HG02943 (cell line): Measurements from ENCODE around the gene CYP2S1.
"Not testable (repeated sequence)": the region's sequence is repeated elsewhere in the genome, so short reads cannot be mapped to it uniquely, and the experiment has no call there.

Experiments used
- ATAC-seq: cut with Tn5 transposase; IDR thresholded peaks from one replicate; pipeline ENCODE4 v1.9.1; 2021; ENCODE audit warnings: mild to moderate bottlenecking, low read depth, moderate library complexity; ENCODE audit not compliant: unreplicated experiment

CYP2S1 gene

DNA sequence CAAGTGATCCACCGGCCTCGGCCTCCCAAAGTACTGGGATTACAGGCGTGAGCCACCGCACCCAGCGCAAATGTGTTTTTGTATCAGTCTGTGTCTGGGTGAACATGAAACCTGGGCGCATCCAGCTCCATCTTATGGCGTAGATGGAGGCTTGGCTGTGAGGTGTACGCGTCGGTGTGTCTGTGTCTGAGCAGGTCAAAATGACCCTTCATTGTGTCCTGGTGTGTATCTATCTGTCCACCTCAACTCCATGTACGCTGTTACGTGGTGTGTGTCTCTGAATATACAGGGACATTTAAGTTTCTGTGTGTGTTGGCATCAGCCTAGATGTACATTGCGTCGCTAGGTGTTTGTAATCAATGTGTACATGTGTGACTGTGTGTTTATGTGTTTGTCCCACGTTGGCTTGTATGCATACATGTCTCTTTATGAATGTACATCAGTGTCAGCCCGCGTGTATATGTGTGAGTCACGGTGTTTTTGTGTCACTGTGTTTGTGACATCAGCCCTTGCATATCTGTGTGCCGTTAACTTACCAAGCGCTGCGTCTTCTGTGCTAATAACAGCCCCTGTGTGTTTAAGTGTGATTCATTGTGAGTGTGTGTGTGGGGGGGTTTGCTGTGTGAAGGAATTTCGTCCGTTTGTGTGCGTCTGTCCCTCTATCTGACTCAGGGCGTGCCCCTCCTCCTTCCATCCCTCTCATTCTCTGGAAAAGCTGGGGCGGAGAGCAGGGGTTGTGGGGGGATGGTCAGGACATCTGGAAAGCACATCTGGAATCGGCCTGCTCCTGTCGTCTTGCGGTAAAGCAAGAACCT, 32.4 kb downstream of the CYP2S1 start:
- no peak for ATAC-seq

GRCh38 chr19:41226053-41226873, 33.2 kb downstream of the CYP2S1 start:
- ATAC-seq = no peak

GRCh38 chr19:41226874-41227390, 33.9 kb downstream of the CYP2S1 start:
- no peak for ATAC-seq

DNA sequence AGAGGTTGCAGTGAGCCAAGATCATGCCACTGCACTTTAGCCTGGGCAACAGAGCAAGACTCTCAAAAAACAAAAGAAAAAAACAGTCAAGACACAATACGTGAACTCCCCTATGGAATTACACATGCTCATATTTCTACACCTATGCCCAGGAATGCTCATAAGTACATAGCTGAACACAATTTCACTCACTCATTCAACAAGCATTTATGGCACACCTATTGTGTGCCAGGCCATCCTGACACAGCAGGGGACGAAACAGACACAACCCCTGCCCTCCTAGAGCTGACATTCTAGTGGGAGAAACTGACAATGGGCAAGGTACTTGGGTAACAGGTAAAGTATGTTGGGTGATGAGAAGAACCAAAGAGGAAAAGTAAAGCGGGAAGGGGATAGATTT, 35.5 kb downstream of the CYP2S1 start:
- ATAC-seq = no peak

- not testable (repeated sequence) for ATAC-seq
These were observed 36.3 kb downstream of the CYP2S1 start for GRCh38 chr19:41229338-41229737.

DNA sequence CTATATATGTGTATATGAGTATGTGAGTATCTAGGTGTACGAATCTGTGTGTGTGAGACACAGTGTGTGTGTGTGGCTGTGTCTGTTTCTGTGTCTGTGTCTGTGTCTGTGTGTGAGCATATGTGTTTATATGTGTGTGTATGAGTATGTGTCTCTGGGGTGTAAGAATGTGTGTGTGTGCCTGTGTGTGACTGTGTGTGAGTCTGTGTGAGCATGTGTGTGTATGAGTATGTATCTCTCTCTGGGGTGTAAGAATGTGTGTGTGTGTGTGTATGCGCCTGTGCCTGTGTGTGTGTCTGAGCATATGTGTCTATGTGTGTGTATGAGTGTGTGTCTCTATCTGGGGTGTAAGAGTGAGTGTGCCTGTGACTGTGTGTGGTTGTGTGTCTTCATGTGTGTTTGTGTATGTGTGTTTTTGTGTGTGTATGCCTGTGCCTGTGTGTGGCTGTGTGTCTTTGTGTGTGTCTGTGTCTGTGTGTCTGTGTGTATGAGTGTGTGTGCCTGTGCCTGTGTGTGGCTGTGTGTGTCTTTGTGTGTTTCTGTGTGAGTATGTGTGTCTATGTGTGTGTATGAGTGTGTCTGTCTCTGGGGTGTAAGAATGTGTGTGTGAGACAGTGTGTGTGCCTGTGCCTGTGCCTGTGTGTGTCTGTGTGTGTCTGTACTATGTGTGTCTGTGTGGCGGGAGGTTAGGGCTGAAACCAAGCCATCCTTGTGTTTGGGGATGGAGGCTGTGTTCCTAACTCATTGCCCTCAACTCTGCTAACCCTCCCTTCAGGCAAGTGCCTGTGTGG, 37.2 kb downstream of the CYP2S1 start:
- ATAC-seq = no peak

GRCh38 chr19:41232686-41233085, 39.7 kb downstream of the CYP2S1 start:
- no peak for ATAC-seq

- no peak for ATAC-seq
These were observed 40.8 kb downstream of the CYP2S1 start for GRCh38 chr19:41233748-41234240.

DNA sequence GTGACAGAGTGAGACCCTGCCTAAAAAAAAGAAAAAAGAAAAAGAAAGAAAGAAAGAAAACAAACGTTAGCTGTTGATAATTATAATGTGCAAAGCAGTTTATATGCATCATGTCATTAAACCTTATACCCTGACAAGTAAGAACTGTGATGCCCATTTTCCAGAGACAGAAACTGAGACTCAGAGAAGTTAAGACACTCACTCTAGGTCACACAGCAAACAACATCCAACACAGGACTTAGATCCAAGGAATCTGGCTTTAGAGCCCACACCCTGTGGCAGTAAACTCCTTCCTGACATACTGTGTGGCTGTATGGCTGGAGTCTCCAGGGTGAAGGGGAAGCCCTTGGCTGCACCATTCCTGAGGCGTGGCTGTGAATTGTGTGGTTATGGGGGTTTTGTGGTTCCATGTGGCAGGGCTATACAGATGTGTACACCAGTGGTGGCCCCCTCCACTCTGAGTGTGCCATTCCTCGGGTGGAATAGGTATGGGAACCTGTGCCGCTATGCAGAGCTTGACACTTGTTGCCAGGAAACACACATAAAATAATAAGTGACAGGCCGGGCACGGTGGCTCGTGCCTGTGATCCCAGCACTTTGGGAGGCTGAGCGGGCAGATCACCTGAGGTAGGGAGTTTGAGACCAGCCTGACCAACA, 41.6 kb downstream of the CYP2S1 start:
- ATAC-seq = no peak

DNA sequence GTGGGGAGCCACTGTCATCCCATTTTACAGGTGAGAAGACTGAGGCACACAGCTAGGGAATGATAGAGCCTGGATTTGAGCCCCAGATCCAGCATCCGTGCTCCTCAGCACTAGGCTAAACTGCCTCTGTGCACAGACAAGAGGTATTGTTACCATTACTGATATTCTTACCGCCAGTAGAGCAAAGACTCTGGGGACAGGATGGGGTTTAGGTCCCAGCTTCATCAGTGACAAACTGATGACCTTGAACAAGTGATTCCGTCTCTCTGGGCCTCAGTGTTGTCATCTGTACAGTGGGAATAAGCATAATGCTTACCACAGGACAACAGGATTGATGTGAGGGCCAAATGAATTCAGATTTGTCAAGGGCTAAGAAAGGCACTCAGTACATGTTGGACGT, 42.5 kb downstream of the CYP2S1 start:
- ATAC-seq = no peak

DNA sequence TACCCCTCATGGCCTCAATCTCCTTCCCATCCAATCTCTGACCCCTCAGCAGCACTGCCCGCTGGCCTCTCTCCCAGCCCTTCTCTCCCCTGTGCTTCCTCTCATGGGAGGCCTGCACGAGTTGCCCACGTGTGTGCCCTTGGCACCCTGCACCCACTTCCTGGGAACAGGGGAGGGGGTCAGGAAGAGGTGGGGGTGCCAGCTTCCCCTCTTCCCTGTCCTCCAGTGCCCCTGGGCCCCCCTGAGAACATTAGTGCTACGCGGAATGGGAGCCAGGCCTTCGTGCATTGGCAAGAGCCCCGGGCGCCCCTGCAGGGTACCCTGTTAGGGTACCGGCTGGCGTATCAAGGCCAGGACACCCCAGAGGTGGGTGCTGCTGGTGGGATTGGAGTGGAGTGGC, 45.2 kb downstream of the CYP2S1 start:
- ATAC-seq = no peak

GRCh38 chr19:41239363-41239762, 46.3 kb downstream of the CYP2S1 start:
- ATAC-seq = no peak

GRCh38 chr19:41239961-41240574, 47.0 kb downstream of the CYP2S1 start:
- no peak for ATAC-seq

DNA sequence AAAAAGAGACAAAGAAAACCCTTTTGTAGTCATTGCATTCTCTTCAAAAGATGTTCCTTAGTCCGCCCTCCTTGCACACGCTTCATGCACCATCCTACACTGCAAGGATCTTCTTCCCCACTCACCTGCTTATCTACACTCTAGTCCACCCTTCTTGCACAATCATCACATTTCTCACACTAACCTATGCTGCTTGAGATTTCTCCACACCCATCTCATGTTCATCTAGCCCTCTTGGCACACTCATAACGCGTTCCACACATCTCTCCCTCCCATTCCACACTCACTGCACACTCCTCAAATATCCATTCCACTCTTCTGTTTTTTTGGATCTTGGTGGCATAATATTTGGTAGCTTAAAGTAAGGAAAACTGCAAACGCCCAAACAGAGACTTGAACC, 48.8 kb downstream of the CYP2S1 start:
- ATAC-seq = no peak

DNA sequence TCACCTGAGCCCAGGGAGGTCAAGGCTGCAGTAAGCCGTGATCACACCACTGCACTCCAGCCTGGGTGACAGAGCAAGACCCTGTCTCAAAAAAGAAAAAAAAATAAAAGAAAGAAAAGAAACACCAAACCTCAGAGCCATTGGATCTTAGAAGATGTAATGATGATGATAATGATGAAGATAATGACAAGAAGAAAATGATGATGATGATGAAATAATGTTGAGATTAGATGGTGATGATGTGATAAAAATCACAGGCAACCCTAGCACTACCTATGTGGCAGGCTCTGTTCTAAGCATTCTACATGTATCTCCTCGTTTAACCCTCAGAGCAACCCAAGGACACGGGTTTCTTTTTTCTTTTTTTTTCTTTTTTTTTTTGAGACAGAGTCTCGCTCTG, 51.1 kb downstream of the CYP2S1 start:
- no peak for ATAC-seq

DNA sequence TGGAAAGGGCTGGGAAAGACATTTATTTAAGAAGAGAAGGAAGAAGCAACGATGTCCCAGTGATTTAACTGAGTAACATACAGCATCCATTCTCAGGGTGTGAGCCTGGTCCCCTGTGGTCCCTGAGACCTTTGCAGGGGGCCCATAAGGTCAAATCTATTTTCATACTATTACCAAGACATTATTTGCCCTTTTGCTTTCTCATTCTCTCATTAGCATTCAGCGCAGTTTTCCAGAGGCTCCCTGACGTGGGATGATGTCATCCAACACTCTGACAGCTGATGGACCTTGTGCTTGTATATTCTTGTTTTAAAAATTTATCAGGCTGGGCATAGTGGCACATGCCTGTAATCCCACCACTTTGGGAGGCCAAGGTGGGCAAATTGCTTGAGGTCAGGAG, 52.8 kb downstream of the CYP2S1 start:
- ATAC-seq = no peak

DNA sequence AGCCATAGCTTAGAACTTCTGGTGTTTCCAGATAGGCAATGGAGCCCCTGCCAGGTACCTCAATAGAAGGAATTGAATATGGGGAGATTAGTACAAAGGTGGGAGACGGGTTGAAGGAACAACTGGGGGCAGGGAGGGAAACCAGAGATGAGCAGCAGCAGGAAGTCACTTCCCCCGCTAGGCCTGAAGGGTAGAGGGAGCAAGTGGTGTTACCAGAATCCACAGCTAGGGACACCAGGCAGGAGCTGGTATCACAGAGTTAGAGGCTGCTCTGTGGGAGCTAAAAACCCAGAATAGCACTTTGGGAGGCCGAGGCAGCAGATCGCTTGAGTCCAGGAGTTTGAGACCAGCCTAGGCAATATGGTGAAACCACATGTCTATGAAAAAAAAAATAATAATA, 55.9 kb downstream of the CYP2S1 start:
- ATAC-seq = no peak

GRCh38 chr19:41249707-41250423, 56.8 kb downstream of the CYP2S1 start:
- ATAC-seq = no peak

DNA sequence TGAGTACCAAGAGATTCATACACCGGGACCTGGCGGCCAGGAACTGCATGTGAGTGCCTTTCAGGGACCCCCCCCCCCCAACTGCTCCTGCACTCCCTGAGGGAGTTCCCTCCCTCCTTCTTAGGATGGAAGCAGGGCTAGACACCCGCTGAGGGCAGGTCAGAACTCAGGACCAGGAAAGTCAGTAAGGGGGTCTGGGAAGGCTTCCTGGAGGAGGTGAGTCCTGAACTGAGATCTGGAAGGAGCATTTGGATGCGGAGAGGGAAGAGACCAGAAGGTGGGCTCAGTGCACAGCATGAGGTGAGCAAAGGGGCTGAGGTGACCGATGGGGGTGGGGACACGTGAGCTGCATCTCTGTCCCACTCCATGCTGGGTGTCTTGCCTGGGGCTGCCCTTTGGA, 60.6 kb downstream of the CYP2S1 start:
- no peak for ATAC-seq
